ENCODE data around the gene BICRA.
"Not testable (repeated sequence)": the region's sequence is repeated elsewhere in the genome, so short reads cannot be mapped to it uniquely, and the experiment has no call there.

Gene BICRA

GRCh38 chr19:47631681-47632446 lies 22.9 kb downstream of the BICRA start:
- DNase-seq = no peak

- no peak for DNase-seq
Measured at GRCh38 chr19:47633517-47633916, 24.6 kb downstream of the BICRA start.

- DNase-seq = no peak
Measured at GRCh38 chr19:47633996-47634395, 25.1 kb downstream of the BICRA start.

GRCh38 chr19:47635152-47635754 lies 26.3 kb downstream of the BICRA start:
- not testable (repeated sequence) for DNase-seq

- no peak for DNase-seq
Measured at GRCh38 chr19:47637550-47637949, 28.6 kb downstream of the BICRA start.

- DNase-seq = no peak
Measured at GRCh38 chr19:47641891-47642485, 33.1 kb downstream of the BICRA start.

- DNase-seq = no peak
Measured at GRCh38 chr19:47643281-47643680, 34.3 kb downstream of the BICRA start.

- no peak for DNase-seq
Measured at GRCh38 chr19:47644199-47644598, 35.3 kb downstream of the BICRA start.

- no peak for DNase-seq
Measured at GRCh38 chr19:47644743-47645482, 36.0 kb downstream of the BICRA start.

GRCh38 chr19:47646924-47647323 lies 38.0 kb downstream of the BICRA start:
- no peak for DNase-seq

- no peak for DNase-seq
Measured at GRCh38 chr19:47649588-47649987, 40.7 kb downstream of the BICRA start.

GRCh38 chr19:47650700-47651099 lies 41.8 kb downstream of the BICRA start:
- DNase-seq = no peak

- DNase-seq = no peak
Measured at GRCh38 chr19:47651132-47651531, 42.2 kb downstream of the BICRA start.

- DNase-seq = no peak
Measured at GRCh38 chr19:47651691-47652090, 42.8 kb downstream of the BICRA start.

GRCh38 chr19:47652285-47652684 lies 43.4 kb downstream of the BICRA start:
- DNase-seq = no peak

- no peak for DNase-seq
Measured at GRCh38 chr19:47653856-47654255, 44.9 kb downstream of the BICRA start.

- DNase-seq = no peak
Measured at GRCh38 chr19:47657719-47658118, 48.8 kb downstream of the BICRA start.

- no peak for DNase-seq
Measured at GRCh38 chr19:47658431-47659348, 49.8 kb downstream of the BICRA start.

- DNase-seq = no peak
Measured at GRCh38 chr19:47660435-47660832, 51.5 kb downstream of the BICRA start.

- DNase-seq = no peak
Measured at GRCh38 chr19:47661161-47661560, 52.2 kb downstream of the BICRA start.

- DNase-seq = no peak
Measured at GRCh38 chr19:47661611-47662010, 52.7 kb downstream of the BICRA start.

- DNase-seq = no peak
Measured at GRCh38 chr19:47663435-47663910, 54.5 kb downstream of the BICRA start.

Measured in activated gamma-delta T cell (primary cell).